ENCODE results near the gene ZNF490.
"Not testable (repeated sequence)": the region's sequence is repeated elsewhere in the genome, so short reads cannot be mapped to it uniquely, and the experiment has no call there.

- not testable (repeated sequence) for TF ChIP-seq CTCF, POLR2A (IDR thresholded peaks at IDR 0.05)
Observed at GRCh38 chr19:12643716-12644115, 33.1 kb upstream of the ZNF490 start.
